A673 (cell line): ENCODE results near the gene KCNQ1.

ENCODE experiments used
- EZH2 ChIP-seq: fragments of 200-600 bp; sonication (generic); IDR thresholded peaks from 2 replicates; pipeline ENCODE4 v1.6.1; 2017; ENCODE audit warnings: borderline replicate concordance, low read depth, mild to moderate bottlenecking, mixed read lengths, antibody characterized with exemption, low read length; ENCODE audit not compliant: poor library complexity, severe bottlenecking
- TF ChIP-seq, protein P1 (sequence below): fragments of 300-800, 200-600 bp; sonication (generic); conservative IDR thresholded peaks from 2 replicates; pipeline ENCODE4 v1.5.1; 2017; ENCODE audit warnings: low read depth, mild to moderate bottlenecking, antibody characterized with exemption, low read length, moderate library complexity, mixed read lengths

DNA sequence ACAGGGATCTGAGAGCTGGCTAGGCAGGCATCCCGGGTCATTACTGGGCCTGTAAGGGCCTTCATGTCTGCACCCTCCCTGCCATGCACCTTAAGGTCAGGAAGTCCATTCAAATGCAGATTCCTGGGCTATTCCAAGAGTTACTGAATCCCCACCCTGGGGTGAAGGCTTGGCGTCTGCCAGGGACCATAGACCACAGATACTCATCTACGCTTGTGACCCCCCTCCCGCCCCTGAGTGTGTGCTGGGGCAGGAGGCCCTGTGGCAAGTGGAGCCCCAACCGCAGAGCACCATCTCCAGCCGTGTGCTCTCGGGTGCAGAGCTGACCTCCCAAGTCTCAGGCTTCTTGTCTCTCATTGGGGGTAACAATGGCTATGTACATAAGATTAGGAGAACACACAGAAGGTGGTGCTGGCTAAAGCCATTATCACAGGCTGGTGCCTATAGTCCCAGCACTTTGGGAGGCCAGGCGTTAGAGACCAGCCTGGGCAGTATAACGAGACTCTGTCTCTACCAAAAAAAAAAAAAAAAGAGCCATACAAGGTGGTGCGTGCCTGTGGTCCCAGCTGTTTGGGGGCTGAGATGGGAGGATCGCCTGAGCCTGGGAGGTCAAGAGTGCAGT, 274.1 kb downstream of the KCNQ1 start:
- TF ChIP-seq, protein P1, sequence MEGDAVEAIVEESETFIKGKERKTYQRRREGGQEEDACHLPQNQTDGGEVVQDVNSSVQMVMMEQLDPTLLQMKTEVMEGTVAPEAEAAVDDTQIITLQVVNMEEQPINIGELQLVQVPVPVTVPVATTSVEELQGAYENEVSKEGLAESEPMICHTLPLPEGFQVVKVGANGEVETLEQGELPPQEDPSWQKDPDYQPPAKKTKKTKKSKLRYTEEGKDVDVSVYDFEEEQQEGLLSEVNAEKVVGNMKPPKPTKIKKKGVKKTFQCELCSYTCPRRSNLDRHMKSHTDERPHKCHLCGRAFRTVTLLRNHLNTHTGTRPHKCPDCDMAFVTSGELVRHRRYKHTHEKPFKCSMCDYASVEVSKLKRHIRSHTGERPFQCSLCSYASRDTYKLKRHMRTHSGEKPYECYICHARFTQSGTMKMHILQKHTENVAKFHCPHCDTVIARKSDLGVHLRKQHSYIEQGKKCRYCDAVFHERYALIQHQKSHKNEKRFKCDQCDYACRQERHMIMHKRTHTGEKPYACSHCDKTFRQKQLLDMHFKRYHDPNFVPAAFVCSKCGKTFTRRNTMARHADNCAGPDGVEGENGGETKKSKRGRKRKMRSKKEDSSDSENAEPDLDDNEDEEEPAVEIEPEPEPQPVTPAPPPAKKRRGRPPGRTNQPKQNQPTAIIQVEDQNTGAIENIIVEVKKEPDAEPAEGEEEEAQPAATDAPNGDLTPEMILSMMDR: no peak
- TF ChIP-seq EZH2: no peak
